Activated CD8-positive, alpha-beta memory T cell treated with anti-CD3 and anti-CD28 coated beads, Interleukin-2, amount 10 ng/mL, durations not matched to agents 7 days and 5 days (primary cell): ENCODE data around the gene AKAP9. TPM values are rescaled to one million over a fixed set of nuclear protein-coding genes. Genes with fewer than 3 reads are reported as not detected.
"Not testable (repeated sequence)": the region's sequence is repeated elsewhere in the genome, so short reads cannot be mapped to it uniquely, and the experiment has no call there.

Source experiments
- ATAC-seq: fragments of 150-1000 bp; cut with Tn5 transposase; one replicate; pipeline ENCODE4 v1.10.0; 2021; ENCODE audit warnings: moderate library complexity
- CTCF ChIA-PET: fragments of 350-600 bp; sonication (Branson Sonifier 250); formaldehyde crosslinking; loops from one replicate; lab custom pipeline; 2021; ENCODE audit warnings: antibody characterized with exemption; lab: Charles Lee
- DNase-seq: peaks from one replicate; pipeline ENCODE4 v3.0.0-alpha.2; 2020
- H3K27ac Mint-ChIP-seq: one replicate; pipeline ENCODE4 v1.8.0; 2021; ENCODE audit warnings: mild to moderate bottlenecking, mixed read lengths
- H3K27me3 Mint-ChIP-seq: one replicate; pipeline ENCODE4 v1.8.0; 2021; ENCODE audit warnings: mixed read lengths
- H3K36me3 Mint-ChIP-seq: one replicate; pipeline ENCODE4 v1.8.0; 2021; ENCODE audit warnings: mild to moderate bottlenecking, mixed read lengths
- H3K4me1 Mint-ChIP-seq: one replicate; pipeline ENCODE4 v1.8.0; 2021; ENCODE audit warnings: mixed read lengths
- H3K4me3 Mint-ChIP-seq: one replicate; pipeline ENCODE4 v1.8.0; 2021; ENCODE audit warnings: mild to moderate bottlenecking, moderate library complexity, mixed read lengths
- H3K9me3 Mint-ChIP-seq: one replicate; pipeline ENCODE4 v1.8.0; 2022; ENCODE audit warnings: low read depth, mixed read lengths
- total RNA-seq, 2 experiments: library from RNA; stranded (reverse); gene quantifications; one replicate each; pipeline ENCODE4 v1.2.3, GENCODE V29; 2021

Gene AKAP9
- total RNA-seq, 2 experiments from 2014 or later, result 35.1 to 38.4 TPM

GRCh38 chr7:91956464-91956863 lies 15.8 kb downstream of the AKAP9 start:
- not testable (repeated sequence) for H3K27me3 Mint-ChIP-seq, H3K4me1 Mint-ChIP-seq, H3K9me3 Mint-ChIP-seq, H3K4me3 Mint-ChIP-seq, H3K36me3 Mint-ChIP-seq, H3K27ac Mint-ChIP-seq, DNase-seq, ATAC-seq
- CTCF ChIA-PET, result interaction anchor here (0.8 kb wide), 1 partner anchor 469 kb away, joined by 3 read pairs; no protein-coding TSS in a partner anchor

DNA sequence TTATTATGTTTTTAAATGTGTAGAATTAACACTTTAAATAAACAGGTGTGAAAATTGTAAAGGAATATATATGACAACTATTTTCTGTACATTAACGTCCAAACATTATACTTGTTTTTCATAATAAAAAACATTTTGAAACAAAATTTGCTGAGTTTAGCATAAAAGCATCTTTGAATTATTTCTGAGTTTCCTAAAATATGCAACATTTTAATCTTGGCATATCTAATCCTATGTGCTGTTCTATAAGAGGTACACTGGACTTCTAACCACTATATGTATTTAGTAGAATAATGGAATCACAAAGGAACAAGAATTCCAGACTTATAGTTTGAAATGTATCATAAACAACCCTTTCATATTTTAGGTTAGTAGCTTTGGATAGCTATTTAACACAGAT lies 16.6 kb downstream of the AKAP9 start:
- Mint-ChIP-seq H3K36me3 (peaks cover 6% of the 10 kb centered on the region), H3K27ac (no peak overlapping the region), H3K4me3 (no peak overlapping the region), H3K9me3 (no peaks in the 10 kb centered on the region), H3K4me1 (peaks cover 4% of the 10 kb centered on the region), H3K27me3 (no peaks in the 10 kb centered on the region)
- CTCF ChIA-PET, result no interaction called here
- DNase-seq (no peak), ATAC-seq (no peak)

GRCh38 chr7:91957823-91958222 lies 17.2 kb downstream of the AKAP9 start:
- H3K27me3 Mint-ChIP-seq, result no peaks in the 10 kb centered on the region
- CTCF ChIA-PET, result no interaction called here
- ATAC-seq (no peak), DNase-seq (no peak)
- peaks cover 4% of the 10 kb centered on the region for H3K4me1 Mint-ChIP-seq
- H3K4me3 Mint-ChIP-seq, result no peak overlapping the region
- no peak overlapping the region for H3K27ac Mint-ChIP-seq
- no peaks in the 10 kb centered on the region for H3K9me3 Mint-ChIP-seq
- H3K36me3 Mint-ChIP-seq, result peaks cover 6% of the 10 kb centered on the region

GRCh38 chr7:91959023-91959422 lies 18.4 kb downstream of the AKAP9 start:
- H3K9me3 Mint-ChIP-seq, result no peaks in the 10 kb centered on the region

GRCh38 chr7:91961816-91962215 lies 21.2 kb downstream of the AKAP9 start:
- H3K27me3 Mint-ChIP-seq, result no peaks in the 10 kb centered on the region
- no peak overlapping the region for H3K4me3 Mint-ChIP-seq
- H3K4me1 Mint-ChIP-seq, result no peaks in the 10 kb centered on the region
- DNase-seq (no peak), ATAC-seq (no peak)
- H3K27ac Mint-ChIP-seq, result no peak overlapping the region
- peaks cover 5% of the 10 kb centered on the region for H3K36me3 Mint-ChIP-seq
- CTCF ChIA-PET, result no interaction called here
- H3K9me3 Mint-ChIP-seq, result peaks cover 2% of the 10 kb centered on the region

More at GRCh38 chr7:91959023-91959422, 18.4 kb downstream of the AKAP9 start:
- Mint-ChIP-seq H3K4me1 (no peaks in the 10 kb centered on the region), H3K4me3 (no peak overlapping the region), H3K27ac (no peak overlapping the region), H3K36me3 (peaks cover 6% of the 10 kb centered on the region), H3K27me3 (no peaks in the 10 kb centered on the region)
- CTCF ChIA-PET, result interaction anchor here (1.3 kb wide), 1 partner anchor 18 kb away, joined by 3 read pairs; the partner anchor contains the start of gene AKAP9
- no peak for DNase-seq
- no peak for ATAC-seq

DNA sequence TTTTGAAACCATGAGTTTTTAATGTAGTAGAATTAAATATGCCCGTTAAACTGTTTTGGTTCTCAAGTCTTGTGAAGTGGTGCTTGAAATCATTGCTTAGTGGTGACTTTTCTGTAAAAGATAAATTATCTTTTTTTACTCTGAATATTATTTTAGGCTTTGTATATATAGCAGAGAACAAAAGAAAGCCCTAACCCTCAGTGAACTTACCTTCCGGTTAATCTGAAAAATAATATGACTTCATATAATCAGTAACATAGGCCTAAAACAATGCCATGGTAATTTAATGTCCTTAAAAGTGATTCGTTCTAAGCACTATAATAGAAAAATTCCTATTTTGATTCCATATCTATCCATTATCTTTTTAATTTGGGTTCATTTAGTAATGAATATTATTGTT lies 21.8 kb downstream of the AKAP9 start:
- peaks cover 2% of the 10 kb centered on the region for H3K9me3 Mint-ChIP-seq
- no peaks in the 10 kb centered on the region for H3K4me1 Mint-ChIP-seq
- CTCF ChIA-PET, result no interaction called here
- H3K27ac Mint-ChIP-seq, result no peak overlapping the region
- no peak for ATAC-seq
- no peaks in the 10 kb centered on the region for H3K27me3 Mint-ChIP-seq
- no peak overlapping the region for H3K4me3 Mint-ChIP-seq
- peaks cover 5% of the 10 kb centered on the region for H3K36me3 Mint-ChIP-seq
- DNase-seq, result no peak

GRCh38 chr7:91967513-91967912 lies 26.9 kb downstream of the AKAP9 start:
- H3K27ac Mint-ChIP-seq, CTCF ChIA-PET: not testable (repeated sequence)

GRCh38 chr7:91973639-91974038 lies 33.0 kb downstream of the AKAP9 start:
- H3K27ac Mint-ChIP-seq, result no peak overlapping the region

More at GRCh38 chr7:91967513-91967912, 26.9 kb downstream of the AKAP9 start:
- H3K27me3 Mint-ChIP-seq, ATAC-seq, DNase-seq, H3K4me1 Mint-ChIP-seq, H3K4me3 Mint-ChIP-seq, H3K36me3 Mint-ChIP-seq, H3K9me3 Mint-ChIP-seq: not testable (repeated sequence)

DNA sequence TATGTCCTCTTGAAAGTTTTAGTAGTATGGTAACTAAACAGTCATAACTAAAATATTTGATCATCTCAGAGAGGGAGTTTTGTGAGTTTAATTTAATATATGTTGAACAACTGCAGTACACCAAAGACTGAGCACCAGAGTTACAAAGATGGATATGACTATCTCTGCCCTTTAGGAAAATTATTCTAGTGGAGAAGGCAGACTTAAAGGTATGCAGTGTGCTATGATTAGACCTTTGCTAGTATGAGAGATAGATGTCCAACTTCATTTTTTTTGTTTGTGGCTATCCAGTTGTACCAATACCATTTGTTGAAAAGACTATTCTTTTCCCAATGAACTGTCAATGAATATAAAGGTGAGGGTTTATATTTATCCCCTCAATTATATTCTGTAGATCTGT lies 33.4 kb downstream of the AKAP9 start:
- peaks cover 11% of the 10 kb centered on the region for H3K36me3 Mint-ChIP-seq
- no peaks in the 10 kb centered on the region for H3K9me3 Mint-ChIP-seq
- H3K4me1 Mint-ChIP-seq, result peaks cover 4% of the 10 kb centered on the region
- ATAC-seq (no peak), DNase-seq (no peak)
- H3K27ac Mint-ChIP-seq, result no peak overlapping the region
- no peaks in the 10 kb centered on the region for H3K27me3 Mint-ChIP-seq
- no peak overlapping the region for H3K4me3 Mint-ChIP-seq
- CTCF ChIA-PET, result no interaction called here

More at GRCh38 chr7:91973639-91974038, 33.0 kb downstream of the AKAP9 start:
- Mint-ChIP-seq H3K9me3 (no peaks in the 10 kb centered on the region), H3K36me3 (peaks cover 11% of the 10 kb centered on the region), H3K27me3 (no peaks in the 10 kb centered on the region), H3K4me3 (no peak overlapping the region), H3K4me1 (peaks cover 4% of the 10 kb centered on the region)
- no peak for ATAC-seq
- CTCF ChIA-PET, result no interaction called here
- DNase-seq, result no peak

- ATAC-seq, result no peak
- no peaks in the 10 kb centered on the region for H3K9me3 Mint-ChIP-seq
- H3K36me3 Mint-ChIP-seq, result peaks cover 10% of the 10 kb centered on the region
- H3K27me3 Mint-ChIP-seq, result no peaks in the 10 kb centered on the region
- no peak for DNase-seq
- CTCF ChIA-PET, result no interaction called here
- H3K4me1 Mint-ChIP-seq, result no peaks in the 10 kb centered on the region
- no peak overlapping the region for H3K27ac Mint-ChIP-seq
- no peak overlapping the region for H3K4me3 Mint-ChIP-seq
These were observed 36.1 kb downstream of the AKAP9 start for GRCh38 chr7:91976743-91977142.

- H3K4me3 Mint-ChIP-seq, result no peak overlapping the region
These were observed 38.9 kb downstream of the AKAP9 start for GRCh38 chr7:91979590-91979989.

GRCh38 chr7:91982352-91982751 lies 41.7 kb downstream of the AKAP9 start:
- H3K4me3 Mint-ChIP-seq, ATAC-seq, H3K9me3 Mint-ChIP-seq, CTCF ChIA-PET, DNase-seq, H3K27ac Mint-ChIP-seq, H3K27me3 Mint-ChIP-seq, H3K4me1 Mint-ChIP-seq: not testable (repeated sequence)
- H3K36me3 Mint-ChIP-seq, result peaks cover 38% of the 10 kb centered on the region

More at GRCh38 chr7:91979590-91979989, 38.9 kb downstream of the AKAP9 start:
- DNase-seq (no peak), ATAC-seq (no peak)
- Mint-ChIP-seq H3K4me1 (peaks cover 5% of the 10 kb centered on the region), H3K9me3 (peaks cover 3% of the 10 kb centered on the region), H3K27me3 (no peaks in the 10 kb centered on the region), H3K36me3 (peaks cover 31% of the 10 kb centered on the region), H3K27ac (no peak overlapping the region)
- CTCF ChIA-PET, result no interaction called here

DNA sequence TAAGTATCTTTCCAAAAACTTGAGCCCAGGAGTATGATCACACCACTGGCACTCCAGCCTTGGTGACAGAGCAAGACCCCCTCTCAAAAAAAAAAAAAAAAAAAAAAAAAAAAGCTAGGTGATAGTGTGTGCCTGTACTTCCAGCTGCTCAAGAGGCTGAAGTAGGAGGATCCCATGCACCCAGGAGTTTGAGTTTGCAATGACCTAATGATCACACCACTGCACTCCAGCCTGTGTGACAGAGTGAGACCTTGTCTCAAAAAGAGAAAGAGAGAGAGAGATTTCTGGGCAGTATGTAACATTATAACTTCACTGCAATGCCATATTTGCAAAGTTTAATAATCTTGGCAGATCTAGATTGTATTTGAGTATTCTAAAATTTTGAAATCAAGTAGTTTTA lies 47.6 kb downstream of the AKAP9 start:
- DNase-seq, result no peak
- Mint-ChIP-seq H3K36me3 (peaks cover 30% of the 10 kb centered on the region), H3K4me3 (no peak overlapping the region), H3K27ac (no peak overlapping the region), H3K27me3 (no peaks in the 10 kb centered on the region), H3K4me1 (peaks cover 9% of the 10 kb centered on the region), H3K9me3 (no peaks in the 10 kb centered on the region)
- ATAC-seq, result no peak
- CTCF ChIA-PET, result interaction anchor here (0.7 kb wide), 1 partner anchor 9 kb away, joined by 4 read pairs; no protein-coding TSS in a partner anchor

- CTCF ChIA-PET, result no interaction called here
- H3K27me3 Mint-ChIP-seq, result no peaks in the 10 kb centered on the region
- no peak overlapping the region for H3K4me3 Mint-ChIP-seq
- ATAC-seq (no peak), DNase-seq (no peak)
- H3K9me3 Mint-ChIP-seq, result no peaks in the 10 kb centered on the region
- no peak overlapping the region for H3K27ac Mint-ChIP-seq
- H3K4me1 Mint-ChIP-seq, result peaks cover 18% of the 10 kb centered on the region
- H3K36me3 Mint-ChIP-seq, result peaks cover 24% of the 10 kb centered on the region
These were observed 53.3 kb downstream of the AKAP9 start for GRCh38 chr7:91993976-91994375.
